NCI-H1092 treated with DMSO at 0.1 percent for 48 hours (cell line): Measurements from ENCODE around the gene TSC22D1.
"Not testable (repeated sequence)": the region's sequence is repeated elsewhere in the genome, so short reads cannot be mapped to it uniquely, and the experiment has no call there.

Source experiments
- DNase-seq: peaks from one replicate; lab custom pipeline; 2025; lab: John Stamatoyannopoulos, UW

The TSC22D1 gene

GRCh38 chr13:44573071-44573470 is 3.1 kb downstream of the TSC22D1 start:
- no peak for DNase-seq

DNA sequence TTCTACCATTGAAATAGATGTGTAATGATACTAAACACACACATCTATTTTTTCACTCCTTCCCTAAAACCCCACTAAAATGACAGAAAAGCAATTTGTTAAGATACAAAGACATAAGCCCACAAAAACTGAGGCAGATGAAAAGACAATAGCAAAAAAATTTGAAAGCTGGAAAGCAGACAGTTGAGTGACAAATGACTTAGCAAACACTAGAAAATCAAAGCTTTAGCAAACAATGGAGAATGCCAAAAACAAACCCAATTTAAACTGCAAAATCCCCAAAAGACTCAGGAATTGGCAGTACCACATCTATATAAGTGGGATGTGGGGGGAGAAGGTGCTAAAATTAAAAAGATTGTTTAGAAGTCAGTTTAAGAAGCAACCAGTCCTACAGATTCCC is 9.5 kb downstream of the TSC22D1 start:
- DNase-seq = no peak

DNA sequence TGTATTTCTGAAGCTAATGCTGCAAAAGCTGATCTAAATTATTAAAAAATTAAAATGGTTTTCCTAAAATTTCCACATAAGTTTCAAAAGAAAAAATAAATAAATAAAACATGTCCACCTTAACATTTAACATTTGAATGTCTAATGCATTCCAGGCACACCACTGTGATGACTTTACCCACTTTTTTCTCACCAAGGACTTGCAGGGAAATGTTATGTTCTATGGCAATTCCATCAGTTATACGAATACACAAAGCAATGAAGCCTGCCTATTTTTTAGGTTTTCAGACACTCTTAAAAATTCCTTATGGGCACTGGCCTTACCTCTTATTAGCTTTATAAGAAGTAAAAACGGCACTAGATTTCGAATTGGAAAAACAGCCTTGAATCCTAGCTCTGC is 10.2 kb downstream of the TSC22D1 start:
- DNase-seq = no peak

DNA sequence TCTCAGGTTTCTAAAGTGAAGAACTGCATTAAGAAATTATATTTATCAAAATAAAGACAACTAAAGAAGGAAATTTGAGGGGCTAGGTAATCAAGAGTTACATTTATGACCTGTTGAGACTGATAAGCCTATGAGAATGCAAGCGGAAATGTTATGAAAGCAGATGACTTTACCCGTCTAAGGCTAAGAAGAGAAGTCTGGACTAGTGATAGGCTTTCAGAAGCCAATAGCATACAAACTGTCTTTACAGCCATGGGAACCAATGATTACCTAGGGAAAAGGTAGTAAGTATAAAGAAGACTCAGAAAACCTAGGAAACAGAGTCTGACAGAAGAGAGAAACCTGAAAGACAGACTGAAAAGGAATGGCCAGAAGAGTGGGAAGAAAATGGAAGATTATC is 11.2 kb downstream of the TSC22D1 start:
- DNase-seq = no peak

DNA sequence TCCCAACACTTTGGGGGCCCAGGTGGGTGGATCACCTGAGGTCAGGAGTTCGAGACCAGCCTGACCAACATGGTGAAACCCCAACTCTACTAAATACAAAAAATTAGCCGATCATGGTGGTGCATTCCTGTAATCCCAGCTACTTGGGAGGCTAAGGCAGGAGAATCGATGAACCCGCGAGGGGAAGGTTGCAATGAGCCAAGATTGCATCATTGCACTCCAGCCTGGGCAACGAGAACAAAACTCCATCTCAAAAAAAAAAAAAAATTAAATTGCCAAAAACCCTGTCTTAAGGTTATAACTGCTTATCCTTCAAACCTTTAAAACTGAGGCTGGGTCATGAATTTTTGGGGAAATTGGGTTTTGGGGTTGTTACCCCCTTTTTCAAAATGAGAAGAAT is 13.3 kb downstream of the TSC22D1 start:
- DNase-seq = not testable (repeated sequence)

- DNase-seq = no peak
These were observed 14.8 kb downstream of the TSC22D1 start for GRCh38 chr13:44561351-44561750.

DNA sequence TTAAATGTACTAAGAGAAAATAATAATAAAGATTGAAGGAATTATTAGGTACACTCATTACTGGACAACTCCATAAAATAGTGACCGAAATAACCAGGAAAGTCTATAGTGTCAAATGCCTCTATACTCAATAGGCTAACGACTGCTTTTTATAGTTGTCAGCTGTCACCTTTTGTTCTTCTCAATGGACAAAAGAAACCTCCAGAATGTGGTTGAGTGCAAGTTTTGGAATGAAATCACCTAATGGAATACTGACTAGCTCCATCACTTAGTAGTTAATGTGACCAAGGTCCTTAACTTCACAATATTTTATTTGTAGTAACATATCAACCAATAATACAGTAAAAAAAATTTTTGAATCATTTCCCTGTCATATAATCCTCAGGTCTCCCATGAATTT is 18.1 kb downstream of the TSC22D1 start:
- DNase-seq = no peak

GRCh38 chr13:44555207-44555606 is 20.9 kb downstream of the TSC22D1 start:
- DNase-seq = no peak

GRCh38 chr13:44549476-44549875 is 26.7 kb downstream of the TSC22D1 start:
- no peak for DNase-seq

DNA sequence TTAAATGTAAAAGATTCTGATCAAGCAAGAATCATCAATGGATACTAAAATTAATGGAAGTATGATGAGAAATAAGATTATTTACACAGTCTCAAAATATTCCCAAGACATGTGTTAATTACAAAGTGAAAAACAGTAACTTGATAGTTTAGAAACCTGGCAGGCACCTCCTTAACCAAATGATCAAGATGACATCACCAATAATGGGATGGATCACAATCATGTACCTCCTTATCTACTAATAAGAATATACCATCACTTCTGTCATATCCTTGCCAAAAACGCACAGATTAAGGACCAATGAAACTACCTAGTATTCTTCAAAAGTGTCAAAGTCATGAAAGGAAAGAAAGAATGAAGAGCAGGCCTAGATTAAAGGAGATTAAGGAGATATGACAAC is 30.0 kb downstream of the TSC22D1 start:
- no peak for DNase-seq

GRCh38 chr13:44543369-44543768 is 32.8 kb downstream of the TSC22D1 start:
- no peak for DNase-seq

- no peak for DNase-seq
These were observed 33.8 kb downstream of the TSC22D1 start for GRCh38 chr13:44542361-44542760.

GRCh38 chr13:44541601-44542000 is 34.5 kb downstream of the TSC22D1 start:
- no peak for DNase-seq

DNA sequence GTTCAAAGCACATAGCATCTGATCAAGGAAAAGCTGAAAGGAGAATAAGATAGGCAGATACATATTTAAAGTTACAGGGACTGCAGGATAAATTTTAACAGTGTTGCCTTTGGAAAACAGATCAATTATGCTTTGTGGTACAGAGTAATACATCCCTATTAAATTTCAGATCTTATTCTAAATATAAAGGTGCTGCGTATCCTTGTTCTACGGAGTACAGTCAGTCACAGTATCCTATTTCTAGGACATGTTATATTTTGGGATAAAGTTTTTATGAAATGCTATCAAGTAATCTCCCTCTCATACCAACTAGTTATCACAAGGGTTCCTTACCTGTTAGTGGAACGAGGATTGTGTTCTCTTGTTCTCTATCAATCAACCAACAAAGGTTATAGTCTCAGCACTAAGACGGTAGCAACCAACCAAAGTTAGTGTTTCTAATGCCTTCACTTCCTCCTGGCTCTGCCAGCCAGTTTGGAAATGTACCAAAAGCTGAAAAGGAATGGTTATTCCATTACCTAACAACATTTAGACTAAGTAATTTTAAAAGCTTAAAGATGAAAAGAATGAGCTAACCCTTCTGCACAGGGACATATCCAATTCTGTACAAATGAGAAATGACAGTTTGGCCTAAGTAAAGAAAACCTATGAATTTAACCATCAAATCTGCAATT is 35.2 kb downstream of the TSC22D1 start:
- DNase-seq = no peak

DNA sequence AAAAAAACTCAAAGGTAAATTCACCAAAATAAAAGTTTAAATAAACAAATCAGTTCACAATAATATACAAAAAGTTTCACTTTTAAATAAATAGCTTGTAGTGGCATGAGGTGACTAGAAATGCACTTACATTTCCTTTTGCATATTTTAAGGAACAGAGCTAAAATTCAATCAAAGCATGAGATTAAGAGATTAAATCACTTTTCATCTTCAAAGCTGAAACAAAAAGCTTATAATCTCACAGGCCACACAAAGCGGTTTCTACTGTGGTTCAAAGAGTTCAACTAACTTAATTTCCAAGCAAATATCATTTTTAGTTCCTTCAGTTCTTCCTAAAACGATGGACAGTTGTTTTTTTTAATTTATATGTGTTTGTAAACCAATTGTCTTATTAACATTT is 38.9 kb downstream of the TSC22D1 start:
- no peak for DNase-seq

DNA sequence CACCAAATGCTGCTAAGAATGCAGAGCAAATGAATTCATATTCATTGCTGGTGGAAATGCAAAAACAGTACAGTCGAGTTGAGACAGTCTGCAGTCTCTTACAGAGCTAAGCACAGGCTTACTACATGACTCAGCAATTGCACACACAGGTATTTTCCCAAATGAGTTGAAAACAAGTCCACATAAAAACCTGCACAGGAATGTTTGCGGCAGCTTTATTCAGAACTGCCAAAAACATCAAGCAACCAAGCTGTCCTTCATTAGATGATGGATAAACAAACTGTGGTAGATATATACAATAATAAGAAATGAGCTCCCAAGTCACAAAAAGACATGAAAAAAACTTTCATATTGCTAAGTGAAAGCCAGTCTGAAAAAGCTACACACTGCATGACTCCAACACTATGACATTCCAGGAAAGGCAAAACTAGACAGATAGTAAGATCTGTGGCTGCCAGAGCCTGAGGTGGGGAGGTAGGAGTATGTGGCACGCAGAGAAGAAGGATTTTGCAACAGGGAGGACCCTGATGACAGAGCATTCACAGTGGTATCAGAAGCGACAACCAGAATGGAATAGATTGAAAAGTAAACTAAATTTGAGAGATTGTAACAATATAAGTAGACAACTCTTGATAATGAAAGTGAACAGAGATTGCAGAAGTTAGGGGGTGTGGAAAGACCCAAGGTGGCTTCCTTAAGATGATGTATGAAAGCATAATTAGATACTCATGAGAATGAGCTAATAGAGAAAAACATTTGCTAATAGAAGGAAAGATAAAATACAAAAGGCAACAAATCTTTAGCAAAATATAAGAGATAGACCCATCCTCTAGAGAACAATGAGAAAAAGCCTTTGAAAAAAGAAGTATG is 52.7 kb downstream of the TSC22D1 start:
- no peak for DNase-seq

GRCh38 chr13:44519642-44520041 is 56.5 kb downstream of the TSC22D1 start:
- no peak for DNase-seq

- DNase-seq = no peak
These were observed 59.4 kb downstream of the TSC22D1 start for GRCh38 chr13:44516771-44517170.

- DNase-seq = no peak
These were observed 61.9 kb downstream of the TSC22D1 start for GRCh38 chr13:44514278-44514677.

DNA sequence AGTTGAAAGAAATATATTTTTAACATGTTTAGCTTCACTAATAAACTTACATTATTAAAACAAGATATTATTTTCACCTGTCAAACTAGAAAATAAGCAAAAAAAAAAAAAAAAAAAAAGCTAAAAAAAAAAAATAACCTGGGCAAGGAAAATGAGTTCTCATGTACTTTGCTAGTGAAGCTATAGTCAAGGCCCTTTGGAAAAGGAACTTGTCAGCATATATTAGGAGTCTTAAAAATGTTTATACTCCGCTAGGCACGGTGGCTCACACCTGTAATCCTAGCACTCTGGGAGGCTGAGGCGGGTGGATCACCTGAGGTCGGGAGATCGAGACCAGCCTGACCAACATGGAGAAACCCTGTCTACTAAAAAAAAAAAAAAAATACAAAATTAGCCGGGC is 66.3 kb downstream of the TSC22D1 start:
- not testable (repeated sequence) for DNase-seq

DNA sequence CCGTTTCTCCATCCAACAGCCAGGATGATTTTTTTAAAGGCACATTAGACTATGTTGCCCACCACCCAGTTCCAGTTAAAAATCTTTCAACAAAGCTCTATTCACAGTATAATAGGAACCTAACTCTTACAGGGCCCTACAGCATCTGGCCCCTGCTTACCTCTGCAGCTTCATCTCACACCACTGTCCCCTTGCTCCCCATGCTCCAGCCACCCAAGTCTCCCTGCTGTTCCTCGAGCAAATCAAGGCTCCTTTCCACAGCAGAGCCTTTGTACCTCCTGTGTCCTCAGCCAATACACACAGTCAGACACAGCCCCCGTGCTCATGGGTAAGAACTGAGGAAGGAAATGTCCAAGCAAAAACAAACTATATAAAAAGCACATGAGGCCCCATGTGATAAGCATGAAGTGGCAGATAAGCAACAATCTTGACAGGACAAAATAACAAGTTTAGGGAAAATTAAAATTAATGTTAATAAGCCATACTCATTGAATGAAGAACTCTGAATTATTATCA is 67.5 kb downstream of the TSC22D1 start:
- no peak for DNase-seq

DNA sequence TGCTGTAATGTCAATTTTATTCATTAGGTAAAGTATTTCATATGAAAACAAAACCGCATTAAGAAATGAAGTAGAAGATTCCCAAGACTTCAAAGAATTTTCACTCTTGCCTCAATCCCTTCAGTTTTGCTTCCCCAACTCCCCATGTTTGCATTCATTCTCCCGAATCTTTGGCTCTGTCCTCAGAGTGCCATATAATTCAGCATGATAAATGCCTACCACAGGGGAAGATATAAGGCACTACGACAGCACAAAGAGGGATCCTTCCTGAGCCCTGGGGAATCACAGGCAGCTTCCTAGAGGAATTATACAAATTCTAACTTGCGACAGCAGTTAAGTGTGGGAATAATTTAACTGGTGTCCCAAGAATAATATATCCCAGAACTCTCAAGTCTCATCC is 68.5 kb downstream of the TSC22D1 start:
- DNase-seq = no peak

GRCh38 chr13:44506719-44507118 is 69.4 kb downstream of the TSC22D1 start:
- DNase-seq = no peak
